Renal cortex interstitium (tissue), 11 donors: Measurements from ENCODE around the gene FANK1. TPM values are rescaled to one million over a fixed set of nuclear protein-coding genes. Genes with fewer than 3 reads are reported as not detected.
"Not testable (repeated sequence)": the region's sequence is repeated elsewhere in the genome, so short reads cannot be mapped to it uniquely, and the experiment has no call there.

Experiments used
- DNase-seq, 11 donors: peaks; one replicate each; pipeline ENCODE4 v3.0.0-alpha.2; 2013; ENCODE audit warnings: low read depth in 9 of 11, low spot score in 4 of 11; ENCODE audit errors: extremely low read depth in 1 of 11
- polyA plus RNA-seq, 3 donors: library from polyadenylated mRNA; unstranded; fragments of 120-200 nt; gene quantifications; one replicate each; pipeline ENCODE4 v1.2.1, GENCODE V29; 2013; ENCODE audit not compliant: insufficient read length in 3 of 3

Gene FANK1
- polyA plus RNA-seq, 3 donors, result 8.2 to 11.0 (median 8.5) TPM

DNA sequence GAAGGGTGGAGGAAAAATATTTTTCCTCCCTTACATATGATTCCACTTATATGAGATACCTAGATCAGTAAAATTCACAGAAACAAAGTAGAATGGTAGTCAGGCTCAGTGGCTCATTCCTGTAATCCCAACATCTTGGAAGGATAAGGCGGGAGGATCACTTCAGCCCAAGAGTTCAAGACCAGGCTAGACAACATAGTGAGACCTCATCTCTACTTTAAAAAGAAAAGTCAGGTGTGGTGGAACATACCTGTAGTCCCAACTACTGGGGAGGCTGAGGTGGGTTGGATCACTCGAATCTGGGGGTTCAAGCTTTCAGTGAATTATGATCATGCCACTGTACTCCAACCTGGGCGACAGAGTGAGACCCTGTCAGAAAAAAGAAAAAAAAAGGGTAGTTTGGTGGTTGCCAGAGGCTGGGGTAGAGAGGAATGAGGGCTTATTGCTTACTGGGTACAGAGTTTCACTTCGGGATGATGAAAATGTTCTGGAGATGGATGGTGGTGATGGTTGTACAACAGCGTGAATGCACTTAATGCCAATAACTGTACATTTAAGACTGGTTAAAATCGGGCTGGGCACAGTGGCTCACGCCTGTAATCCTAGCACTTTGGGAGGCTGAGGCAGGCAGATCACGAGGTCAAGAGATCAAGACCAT is 21.5 kb downstream of the FANK1 start:
- DNase-seq, result not testable (repeated sequence)

DNA sequence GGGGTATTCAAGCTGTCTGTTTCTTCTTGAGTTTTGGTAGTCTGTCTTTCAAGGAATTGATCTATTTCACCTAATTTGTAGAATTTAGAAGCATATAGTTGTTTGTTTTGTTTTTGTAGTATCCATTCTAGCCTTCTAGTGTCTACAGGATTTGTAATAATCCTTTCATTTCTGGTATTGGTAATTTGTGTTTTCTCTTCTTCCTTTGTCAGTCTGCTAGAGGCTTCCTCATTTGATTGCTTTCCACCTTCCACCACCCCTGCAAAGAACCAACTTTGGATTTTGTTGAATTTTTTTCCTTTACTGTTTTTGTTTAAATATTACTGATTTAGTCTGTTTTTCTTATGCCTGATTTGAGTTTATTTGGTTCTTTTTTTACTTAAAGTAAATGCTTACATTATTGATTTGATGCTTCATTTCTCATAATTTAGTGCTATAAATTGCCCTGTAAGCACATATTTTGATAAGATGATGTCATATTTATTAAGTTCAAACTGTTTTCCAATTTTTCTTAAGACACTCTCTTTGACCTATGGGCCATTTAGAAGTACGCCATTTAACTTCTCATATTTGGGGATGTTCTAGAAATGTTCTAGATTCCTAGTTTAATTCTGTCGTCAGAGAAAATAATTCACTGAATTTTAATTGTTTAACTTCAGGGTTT is 25.4 kb downstream of the FANK1 start:
- not testable (repeated sequence) for DNase-seq

- DNase-seq, result no peak
Observed at GRCh38 chr10:125925262-125925834, 29.0 kb downstream of the FANK1 start.

- DNase-seq, result no peak
Observed at GRCh38 chr10:125926247-125926646, 29.9 kb downstream of the FANK1 start.

DNA sequence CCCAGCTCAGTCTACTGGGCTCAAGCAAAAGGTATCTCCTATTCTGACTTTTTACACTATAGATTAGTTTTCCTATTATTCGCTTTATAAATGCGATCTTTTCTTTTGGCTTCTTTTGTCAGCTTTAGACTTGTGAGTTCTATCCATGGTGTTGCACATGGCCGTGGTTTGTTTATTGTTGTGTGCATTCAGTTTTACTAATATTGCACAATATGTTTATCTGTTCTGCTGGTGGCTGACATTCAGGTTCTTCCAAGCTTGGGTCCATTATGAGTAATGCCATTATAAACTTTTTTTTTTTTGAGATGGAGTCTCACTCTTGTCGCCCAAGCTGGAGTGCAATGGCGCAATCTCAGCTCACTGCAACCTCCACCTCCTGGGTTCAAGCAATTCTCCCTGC is 30.9 kb downstream of the FANK1 start:
- not testable (repeated sequence) for DNase-seq

DNA sequence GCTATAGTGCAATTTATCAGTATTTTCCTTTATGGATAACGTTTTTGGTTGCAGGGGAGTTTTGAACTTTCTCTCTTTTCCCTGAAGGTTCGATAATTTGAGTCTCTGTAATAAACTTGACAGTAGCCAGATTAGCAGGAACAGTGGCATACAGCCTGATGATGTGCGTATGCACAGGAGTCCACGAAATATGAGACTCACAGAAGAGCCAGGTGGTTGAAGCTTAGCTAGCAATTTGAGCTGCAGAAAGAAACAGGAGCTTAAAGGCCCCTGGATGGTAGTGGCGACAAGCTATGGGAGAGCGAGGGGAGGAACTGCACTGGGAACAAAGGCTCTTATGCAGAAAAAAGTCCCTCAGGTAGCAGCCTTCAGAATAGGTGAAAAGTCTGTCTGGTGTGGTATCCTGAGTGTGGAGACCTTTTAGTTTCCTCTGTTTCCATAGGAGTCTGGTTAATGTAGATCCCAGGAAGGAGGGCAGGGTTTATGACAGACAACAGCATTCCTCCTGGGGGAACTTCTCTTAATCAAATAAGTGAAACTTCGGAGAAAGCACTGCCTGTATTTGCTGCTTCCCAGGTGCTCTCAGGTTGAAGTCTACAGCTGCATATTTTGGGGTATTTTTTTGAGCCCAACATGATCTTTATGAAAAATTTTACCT is 32.7 kb downstream of the FANK1 start:
- DNase-seq, result no peak

DNA sequence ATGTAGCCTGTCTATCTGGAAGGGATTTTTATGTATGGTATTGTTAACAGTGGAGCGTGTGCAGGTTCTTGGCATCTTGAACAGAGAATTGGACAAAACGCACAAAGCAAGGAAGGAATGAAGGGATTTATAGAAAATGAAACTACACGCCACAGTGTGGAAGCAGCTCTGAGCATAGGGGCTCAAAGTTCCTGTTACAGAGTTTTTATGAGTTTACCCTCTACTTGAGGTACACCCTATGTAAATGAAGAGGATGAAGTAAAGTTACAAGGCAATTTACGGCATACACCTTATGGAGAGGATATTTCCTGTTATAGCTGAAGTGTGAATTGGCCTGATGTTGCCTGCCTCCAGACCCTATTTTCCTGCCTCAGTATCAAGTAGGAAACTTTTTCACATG is 33.3 kb downstream of the FANK1 start:
- no peak for DNase-seq

DNA sequence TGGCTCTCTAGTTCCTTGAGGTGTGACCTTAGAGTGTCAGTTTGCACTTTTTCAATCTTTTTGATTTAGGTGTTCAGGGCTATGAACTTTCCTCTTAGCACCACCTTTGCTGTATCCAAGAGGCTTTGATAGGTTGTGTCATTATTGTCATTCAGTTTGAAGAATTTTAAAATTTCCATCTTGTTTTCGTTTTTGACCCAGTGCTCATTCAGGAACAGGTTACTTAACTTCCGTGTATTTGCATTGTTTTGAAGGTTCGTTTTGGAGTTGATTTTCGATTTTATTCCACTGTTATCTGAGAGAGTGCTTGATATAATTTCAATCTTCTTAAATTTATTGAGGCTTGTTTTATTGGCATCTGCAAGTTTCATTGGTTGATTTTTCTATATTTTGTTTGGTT is 37.3 kb downstream of the FANK1 start:
- no peak for DNase-seq

- no peak for DNase-seq
Observed at GRCh38 chr10:125936331-125936730, 40.0 kb downstream of the FANK1 start.

DNA sequence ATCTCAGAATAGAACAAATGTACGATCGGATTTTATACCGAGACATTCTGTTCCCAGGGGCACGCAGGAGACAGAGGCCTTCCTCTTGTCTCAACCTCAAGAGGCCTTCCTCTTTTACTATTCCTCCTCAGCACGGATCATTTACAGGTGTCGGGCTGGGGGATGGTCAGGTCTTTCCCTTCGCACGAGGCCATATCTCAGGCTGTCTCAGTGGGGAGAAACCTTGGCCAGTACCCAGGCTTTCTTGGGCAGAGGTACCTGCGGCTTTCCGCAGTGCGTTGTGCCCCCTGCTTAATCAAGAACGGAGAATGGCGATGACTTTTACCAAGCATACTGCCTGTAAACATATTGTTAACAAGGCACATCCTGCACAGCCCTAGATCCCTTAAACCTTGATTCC is 44.2 kb downstream of the FANK1 start:
- no peak for DNase-seq

- DNase-seq, result no peak
Observed at GRCh38 chr10:125951290-125951689, 54.9 kb downstream of the FANK1 start.

DNA sequence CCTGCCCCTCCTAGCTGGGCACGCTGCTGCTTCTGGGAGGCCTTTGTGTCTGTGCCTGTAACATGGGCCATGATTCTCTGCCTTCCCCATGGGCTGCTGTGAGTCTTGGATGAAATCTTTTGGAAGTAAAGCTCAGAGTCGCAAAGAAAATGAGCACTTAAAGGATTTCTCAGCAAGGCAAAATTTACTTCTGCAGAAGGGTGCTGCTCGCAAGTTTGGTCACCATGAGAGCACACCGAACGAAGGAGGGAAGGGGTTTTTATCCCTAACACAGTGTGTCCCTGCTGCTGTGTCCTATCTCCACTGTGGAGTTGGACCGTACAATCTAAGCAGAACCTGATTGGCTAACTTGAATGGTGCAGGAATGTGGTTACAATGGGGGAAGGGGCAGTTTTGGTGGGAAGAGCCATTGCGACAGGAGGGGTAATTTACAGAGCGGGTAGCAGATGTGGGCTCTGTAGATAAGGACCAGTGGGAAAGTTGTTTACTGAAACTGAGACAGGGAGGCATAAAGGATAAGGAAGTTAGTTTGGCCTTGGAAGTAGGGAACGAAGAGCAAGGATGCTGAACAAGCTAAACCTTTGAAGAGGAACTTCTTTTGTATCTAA is 57.5 kb downstream of the FANK1 start:
- DNase-seq, result no peak

DNA sequence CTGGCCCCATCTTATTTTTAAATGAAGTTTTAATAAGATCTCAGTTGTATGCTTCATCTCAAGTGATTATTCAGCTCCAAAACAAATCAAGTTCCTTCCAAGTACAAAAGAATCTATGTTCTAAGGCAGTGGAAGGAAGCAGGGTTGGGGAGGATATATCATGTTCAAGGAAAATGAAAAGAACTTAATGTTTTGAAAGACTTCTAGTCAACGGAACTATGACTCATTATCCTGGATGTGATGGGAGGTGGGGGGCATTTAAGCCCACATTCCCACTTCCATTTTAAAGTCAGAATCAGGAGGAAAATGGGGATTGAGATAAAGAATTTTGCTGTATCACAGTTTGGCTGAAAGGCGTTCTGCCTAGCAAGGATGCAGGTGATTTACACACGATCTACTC is 59.4 kb downstream of the FANK1 start:
- DNase-seq, result no peak

GRCh38 chr10:125961743-125962142 is 65.4 kb downstream of the FANK1 start:
- DNase-seq, result no peak

GRCh38 chr10:125962200-125962599 is 65.8 kb downstream of the FANK1 start:
- DNase-seq, result no peak

- DNase-seq, result no peak
Observed at GRCh38 chr10:125964558-125964957, 68.2 kb downstream of the FANK1 start.

GRCh38 chr10:125967533-125967932 is 71.2 kb downstream of the FANK1 start:
- no peak for DNase-seq

DNA sequence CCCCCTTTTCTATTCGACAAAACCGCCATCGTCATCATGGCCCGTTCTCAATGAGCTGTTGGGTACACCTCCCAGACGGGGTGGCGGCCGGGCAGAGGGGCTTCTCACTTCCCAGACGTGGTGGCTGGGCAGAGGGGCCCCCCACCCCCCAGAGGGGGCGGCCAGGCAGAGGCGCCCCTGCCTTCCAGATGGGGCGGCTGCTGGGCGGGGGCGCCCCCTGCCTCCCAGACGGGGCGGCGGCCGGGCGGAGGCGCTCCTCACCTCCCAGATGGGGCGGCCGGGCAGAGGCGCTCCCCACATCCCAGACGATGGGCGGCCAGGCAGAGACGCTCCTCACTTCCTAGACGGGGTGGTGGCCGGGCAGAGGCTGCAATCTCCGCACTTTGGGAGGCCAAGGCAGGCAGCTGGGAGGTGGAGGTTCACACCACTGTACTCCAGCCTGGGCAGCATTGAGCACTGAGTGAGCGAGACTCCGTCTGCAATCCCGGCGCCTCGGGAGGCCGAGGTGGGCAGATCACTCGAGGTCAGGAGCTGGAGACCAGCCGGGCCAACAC is 73.8 kb downstream of the FANK1 start:
- not testable (repeated sequence) for DNase-seq

DNA sequence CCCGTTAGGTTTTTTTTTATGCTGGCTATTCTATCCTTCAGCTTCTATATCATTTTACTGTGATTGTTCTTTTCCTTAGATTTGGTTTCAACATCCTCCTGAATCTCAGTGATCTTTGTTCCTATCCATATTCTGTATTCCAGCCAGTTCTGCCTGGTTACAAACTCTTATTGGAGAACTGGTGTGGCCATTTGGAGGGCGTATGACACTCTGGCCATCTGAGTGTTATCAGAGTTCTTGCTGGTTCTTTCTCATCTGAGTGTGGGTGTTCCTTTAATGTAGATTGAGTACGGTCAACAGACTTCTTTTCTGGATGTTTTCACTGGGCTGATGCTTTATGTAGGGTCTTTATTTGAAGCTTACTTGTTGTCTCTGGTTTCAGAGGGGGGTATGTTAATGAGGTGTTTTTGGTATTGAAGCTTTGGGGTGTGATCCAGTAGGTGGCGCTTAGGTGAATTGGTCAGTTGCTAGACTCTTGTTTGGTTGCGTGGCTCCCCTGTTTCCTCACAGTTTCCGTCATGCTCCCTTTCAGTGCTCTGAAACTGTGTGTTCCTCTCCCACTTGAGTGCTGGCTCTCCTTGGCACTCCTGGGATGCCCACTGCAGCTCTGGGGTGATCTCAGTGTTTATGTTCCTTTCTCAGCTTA is 80.7 kb downstream of the FANK1 start:
- no peak for DNase-seq
